ENCODE results near the gene DNAJB2. TPM values are rescaled to one million over a fixed set of nuclear protein-coding genes. Genes with fewer than 3 reads are reported as not detected.
A peak's percentile ranks its signal among the peaks of the same experiment; 100 is the strongest.

DNAJB2 gene
- total and polyA plus RNA-seq, 2 of the 8 experiments (the other 6 are each of a cell fraction or from before 2014, with no cell fraction given): 21.0 to 26.3 TPM

DNA sequence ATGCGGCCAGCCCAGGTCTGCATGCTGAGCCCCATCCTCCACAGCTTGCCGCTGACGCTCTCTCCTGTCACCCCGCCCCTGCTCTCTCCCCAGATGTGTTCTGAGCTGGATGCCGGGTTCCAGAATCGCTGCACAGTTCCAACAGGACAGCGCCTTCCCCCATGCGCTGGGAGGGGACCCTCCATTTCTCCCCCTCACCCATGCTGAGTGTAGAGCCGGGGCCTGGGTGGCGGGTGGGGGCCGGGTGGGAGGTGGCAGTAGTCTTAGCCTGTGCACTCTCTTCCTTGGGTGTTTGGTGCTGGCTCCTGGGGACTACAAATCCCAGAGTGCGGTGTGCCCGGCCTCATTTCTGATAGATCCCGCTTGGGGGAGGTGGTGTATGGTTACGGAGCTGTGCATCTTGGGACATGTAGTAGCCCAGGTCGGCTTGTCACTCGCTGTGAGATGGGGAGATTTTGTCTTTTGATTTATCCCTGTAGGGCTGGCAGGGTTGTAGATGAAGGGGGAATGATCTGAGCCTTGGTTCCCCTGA is 6.8 kb downstream of the DNAJB2 start:
- H2AFZ ChIP-seq (ENCODE audit: low read length): no peak overlapping the region
- no peaks in the 10 kb centered on the region for H3K9me3 ChIP-seq (ENCODE audit: insufficient read depth in 2 of 2, low read depth in 1 of 2, low read length in 1 of 2)
- H2AK5ac ChIP-seq (ENCODE audit: low read depth, low read length): no peak overlapping the region
- CTCF ChIA-PET (ENCODE audit: partially characterized antibody): interaction anchor here (0.6 to 12.1 kb wide), 13 partner anchors 6 to 115 kb away, joined by 3 to 220 read pairs (median 3); partner anchors contain the start of genes GLB1L and STK16
- no peak overlapping the region for H2BK120ac ChIP-seq (replicated peaks; ENCODE audit: low read depth, low read length)
- H3K4me1 ChIP-seq (replicated peaks in 1 of 4; ENCODE audit: control insufficient read depth in 3 of 4, insufficient read depth in 4 of 4, low read length in 3 of 4): peaks cover 0 to 10% (median 6%) of the 10 kb centered on the region in 4 experiments; a peak in 6 of 7 replicates
- 39% methylated on average over 14 of the region's 17 CpGs; no CpG with 5 or more reads in 1 of the 2 experiments for whole genome bisulfite sequencing, 2 experiments (ENCODE audit: extremely low coverage in 1 of 2, insufficient coverage in 1 of 2, insufficient read length in 1 of 2, insufficient replicate concordance in 2 of 2, low coverage in 1 of 2, low lambda C conversion rate in 2 of 2, missing lambda C conversion rate in 1 of 2)
- no peak overlapping the region for H3K9ac ChIP-seq (replicated peaks in 1 of 4; ENCODE audit: extremely low read depth in 1 of 4, low read depth in 3 of 4, low read length in 3 of 4)
- POLR2A ChIA-PET (ENCODE audit: partially characterized antibody): interaction anchor here (0.9 to 3.4 kb wide), 9 partner anchors 9 to 80 kb away, joined by 3 to 19 read pairs (median 4); partner anchors contain the start of genes GLB1L, PTPRN, STK16 and TUBA4A
- H3K23ac ChIP-seq (ENCODE audit: insufficient read length): no peak overlapping the region
- no peak for DNase-seq (ENCODE audit: low read depth in 1 of 2, low spot score in 2 of 2)
- H3K14ac ChIP-seq (ENCODE audit: insufficient read length): no peak overlapping the region
- no peak overlapping the region for H4K8ac ChIP-seq (ENCODE audit: extremely low read depth, insufficient read depth, low read length)
- no peaks in the 10 kb centered on the region; the same call in 1 of the 2 replicates for H3K79me1 ChIP-seq (ENCODE audit: low read depth, low read length)
- peak overlapping the region; percentile 66; the same call in 1 of the 2 replicates for H2BK5ac ChIP-seq (ENCODE audit: low read depth, low read length)
- peaks cover 0 to 2% of the 10 kb centered on the region in 2 experiments for H4K20me1 ChIP-seq (replicated peaks in 1 of 2; ENCODE audit: control insufficient read depth in 1 of 2, insufficient read depth in 2 of 2, low read length in 2 of 2)
- H3K23me2 ChIP-seq (ENCODE audit: low read depth, low read length): no peaks in the 10 kb centered on the region
- TF ChIP-seq YY1 (IDR thresholded peaks at IDR 0.05; ENCODE audit: low read depth, low read length) (no peak), CREB1 (IDR thresholded peaks at IDR 0.05) (peak; percentile 34; the same call in 1 of the 2 replicates), SIX5 (IDR thresholded peaks at IDR 0.05; ENCODE audit: low read depth, low read length) (peak; percentile 94), PHF8 (conservative IDR thresholded peaks at IDR 0.05; ENCODE audit: low read depth, low read length) (no peak)
- TF ChIP-seq, protein P1, sequence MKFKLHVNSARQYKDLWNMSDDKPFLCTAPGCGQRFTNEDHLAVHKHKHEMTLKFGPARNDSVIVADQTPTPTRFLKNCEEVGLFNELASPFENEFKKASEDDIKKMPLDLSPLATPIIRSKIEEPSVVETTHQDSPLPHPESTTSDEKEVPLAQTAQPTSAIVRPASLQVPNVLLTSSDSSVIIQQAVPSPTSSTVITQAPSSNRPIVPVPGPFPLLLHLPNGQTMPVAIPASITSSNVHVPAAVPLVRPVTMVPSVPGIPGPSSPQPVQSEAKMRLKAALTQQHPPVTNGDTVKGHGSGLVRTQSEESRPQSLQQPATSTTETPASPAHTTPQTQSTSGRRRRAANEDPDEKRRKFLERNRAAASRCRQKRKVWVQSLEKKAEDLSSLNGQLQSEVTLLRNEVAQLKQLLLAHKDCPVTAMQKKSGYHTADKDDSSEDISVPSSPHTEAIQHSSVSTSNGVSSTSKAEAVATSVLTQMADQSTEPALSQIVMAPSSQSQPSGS (IDR thresholded peaks at IDR 0.05; ENCODE audit: low read length): no peak
- peak overlapping the region; percentile 36 for H3K4ac ChIP-seq (replicated peaks; ENCODE audit: insufficient read length, low read depth, low read length)
- H3K36me3 ChIP-seq (ENCODE audit: control insufficient read depth in 2 of 4, insufficient read depth in 4 of 4, low read length in 3 of 4): peaks cover 0 to 4% (median under 1%) of the 10 kb centered on the region in 4 experiments; a peak in 3 of 8 replicates
- no peak overlapping the region for H4K5ac ChIP-seq (ENCODE audit: insufficient read length, low read depth, low read length)
- peak overlapping the region; percentile 51 for H4K91ac ChIP-seq (replicated peaks; ENCODE audit: insufficient read length, low read length)
- no peak overlapping the region; a peak in 2 of 8 replicates for H3K4me3 ChIP-seq (ENCODE audit: extremely low read depth in 1 of 4, insufficient read depth in 2 of 4, low read depth in 3 of 4, low read length in 4 of 4)
- H3K4me2 ChIP-seq (ENCODE audit: insufficient read depth in 1 of 2, low read depth in 2 of 2, low read length in 2 of 2): peak overlapping the region; percentile 19 to 45; a peak in 3 of 4 replicates
- FAIRE-seq: peak; percentile 70
- no peak overlapping the region; the same call in 1 of the 2 replicates for H3K18ac ChIP-seq (ENCODE audit: extremely low read depth, low read length)
- peak overlapping the region; percentile 39; the same call in 1 of the 2 replicates for H2BK12ac ChIP-seq (ENCODE audit: low read depth, low read length)
- H2BK15ac ChIP-seq (ENCODE audit: low read length): peak overlapping the region; percentile 99; the same call in 1 of the 2 replicates
- no peak overlapping the region for H3K27ac ChIP-seq (ENCODE audit: low read depth, low read length)
- H3K56ac ChIP-seq (replicated peaks; ENCODE audit: insufficient read length, low read depth, low read length): no peak overlapping the region
- no peaks in the 10 kb centered on the region for H3K27me3 ChIP-seq (replicated peaks in 1 of 4; ENCODE audit: control insufficient read depth in 3 of 4, extremely low read depth in 1 of 4, insufficient read depth in 3 of 4, low read length in 3 of 4)
- H2BK20ac ChIP-seq (ENCODE audit: low read length): no peak overlapping the region
- H3K79me2 ChIP-seq (ENCODE audit: control insufficient read depth in 1 of 2, insufficient read depth in 2 of 2, low read length in 2 of 2): no peaks in the 10 kb centered on the region

Data from H1 (cell line).